Fibroblast of villous mesenchyme (primary cell): Measurements from ENCODE around the gene RAB11FIP5. TPM values are rescaled to one million over a fixed set of nuclear protein-coding genes. Genes with fewer than 3 reads are reported as not detected.
"Not testable (repeated sequence)": the region's sequence is repeated elsewhere in the genome, so short reads cannot be mapped to it uniquely, and the experiment has no call there.

Experiments used
- DNase-seq: peaks from one replicate; pipeline ENCODE4 v3.0.0-alpha.2; 2010; ENCODE audit warnings: low read depth
- H3K4me3 ChIP-seq: 2 replicates; pipeline ENCODE4 v1.5.1; 2011; ENCODE audit warnings: low read depth, mild to moderate bottlenecking, low read length
- total RNA-seq: library from RNA; depleted of rRNA; stranded (reverse); fragments of >200 nt; gene quantifications from 2 replicates; pipeline ENCODE4 v1.2.3, GENCODE V29; 2012
- TF ChIP-seq, protein P1 (sequence below): IDR thresholded peaks from 2 replicates; pipeline ENCODE4 v1.5.1; 2012; ENCODE audit warnings: low read depth, mild to moderate bottlenecking, low read length; ENCODE audit not compliant: insufficient read depth

Gene RAB11FIP5
- total RNA-seq, 1 donor, result 31.5 TPM

DNA sequence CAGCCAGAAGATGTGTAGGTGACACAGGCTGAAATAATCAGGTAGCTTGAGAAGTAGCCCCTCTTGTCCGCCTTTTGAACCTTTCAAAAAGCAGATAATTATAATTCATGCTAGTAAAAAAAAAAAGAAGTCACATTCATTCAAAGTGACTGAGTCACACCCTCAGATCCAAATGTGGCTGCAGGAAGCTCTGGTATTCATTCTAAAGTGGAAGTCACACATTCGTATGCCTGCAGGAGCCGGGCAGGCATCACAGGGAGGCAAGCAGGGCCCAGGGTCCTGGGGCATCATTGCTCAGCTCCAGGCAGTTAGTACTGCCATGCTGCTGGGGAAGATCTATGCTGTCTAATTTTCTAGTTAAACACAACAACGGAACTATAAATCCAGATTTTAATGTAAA is 21.7 kb upstream of the RAB11FIP5 start:
- DNase-seq, result no peak
- H3K4me3 ChIP-seq, result no peak overlapping the region
- TF ChIP-seq, protein P1, sequence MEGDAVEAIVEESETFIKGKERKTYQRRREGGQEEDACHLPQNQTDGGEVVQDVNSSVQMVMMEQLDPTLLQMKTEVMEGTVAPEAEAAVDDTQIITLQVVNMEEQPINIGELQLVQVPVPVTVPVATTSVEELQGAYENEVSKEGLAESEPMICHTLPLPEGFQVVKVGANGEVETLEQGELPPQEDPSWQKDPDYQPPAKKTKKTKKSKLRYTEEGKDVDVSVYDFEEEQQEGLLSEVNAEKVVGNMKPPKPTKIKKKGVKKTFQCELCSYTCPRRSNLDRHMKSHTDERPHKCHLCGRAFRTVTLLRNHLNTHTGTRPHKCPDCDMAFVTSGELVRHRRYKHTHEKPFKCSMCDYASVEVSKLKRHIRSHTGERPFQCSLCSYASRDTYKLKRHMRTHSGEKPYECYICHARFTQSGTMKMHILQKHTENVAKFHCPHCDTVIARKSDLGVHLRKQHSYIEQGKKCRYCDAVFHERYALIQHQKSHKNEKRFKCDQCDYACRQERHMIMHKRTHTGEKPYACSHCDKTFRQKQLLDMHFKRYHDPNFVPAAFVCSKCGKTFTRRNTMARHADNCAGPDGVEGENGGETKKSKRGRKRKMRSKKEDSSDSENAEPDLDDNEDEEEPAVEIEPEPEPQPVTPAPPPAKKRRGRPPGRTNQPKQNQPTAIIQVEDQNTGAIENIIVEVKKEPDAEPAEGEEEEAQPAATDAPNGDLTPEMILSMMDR, result no peak

DNA sequence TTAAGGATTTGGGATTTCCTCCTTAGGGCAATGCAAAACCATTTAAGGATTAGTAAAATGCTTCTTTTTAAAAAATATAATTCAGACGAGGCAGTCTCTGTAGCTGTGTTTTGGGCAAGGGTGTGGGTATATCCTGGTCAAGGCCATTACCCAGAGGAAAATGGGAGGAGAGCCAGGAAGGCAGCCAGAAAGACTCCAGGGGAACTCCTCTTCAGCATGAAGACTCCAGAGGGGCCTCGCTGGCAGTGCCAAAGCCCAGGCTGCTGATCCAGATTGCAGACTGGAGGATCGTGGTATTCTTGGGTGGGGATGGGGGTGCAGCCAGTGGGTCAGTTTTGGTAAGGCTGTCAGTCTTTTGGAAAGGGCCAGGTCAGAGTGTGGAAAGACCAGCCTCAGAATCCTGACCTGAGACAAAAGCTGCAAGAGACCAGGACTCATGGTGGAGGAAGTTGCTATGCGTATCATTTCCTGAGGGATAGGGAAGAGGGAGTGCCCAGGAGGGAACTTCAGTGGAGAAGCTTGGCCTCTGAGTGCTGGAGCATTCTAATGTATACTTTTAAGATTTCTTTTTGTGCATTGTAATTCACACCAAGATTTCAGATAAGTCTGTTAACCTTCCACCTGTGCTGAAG is 20.9 kb upstream of the RAB11FIP5 start:
- TF ChIP-seq, protein P1, result no peak
- H3K4me3 ChIP-seq, result no peak overlapping the region
- DNase-seq, result no peak

DNA sequence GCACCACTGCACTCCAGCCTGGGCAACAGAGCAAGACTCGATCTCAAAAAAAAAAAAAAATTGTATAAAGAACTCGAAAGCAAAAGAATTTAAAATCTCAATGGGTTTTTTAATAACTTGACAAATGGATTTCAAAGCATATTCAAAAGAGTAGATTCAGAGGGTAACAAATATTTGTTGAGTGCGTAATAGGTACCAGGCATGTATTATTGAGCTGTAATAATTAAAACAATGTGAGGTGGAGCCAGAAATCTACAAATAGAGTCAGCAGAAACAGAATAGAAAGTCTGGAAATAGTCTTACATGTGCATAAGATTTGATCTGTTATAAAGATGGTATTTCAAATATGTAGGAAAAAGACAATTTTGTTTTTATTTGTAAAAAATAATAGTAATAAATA is 19.1 kb upstream of the RAB11FIP5 start:
- TF ChIP-seq, protein P1, result no peak
- no peak for DNase-seq
- H3K4me3 ChIP-seq, result no peak overlapping the region

DNA sequence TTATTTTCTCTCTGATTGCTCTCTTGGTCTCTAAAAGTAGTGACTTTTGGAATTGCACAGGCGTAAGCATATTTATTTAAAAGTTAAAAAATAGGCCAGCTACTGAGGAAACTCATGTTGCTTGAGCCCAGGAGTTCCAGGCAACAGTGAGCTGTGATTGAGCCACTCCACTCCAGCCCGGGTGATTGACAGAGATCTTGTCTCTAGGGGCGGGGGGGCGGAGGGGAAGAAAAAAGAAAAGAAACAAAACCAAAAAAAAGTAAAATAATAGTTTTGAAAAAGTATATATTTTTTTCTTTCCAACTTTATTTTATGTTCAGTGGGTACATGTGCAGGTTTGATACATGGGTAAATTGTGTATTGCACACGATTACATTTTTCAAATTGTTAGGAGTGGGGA is 18.0 kb upstream of the RAB11FIP5 start:
- no peak for DNase-seq
- TF ChIP-seq, protein P1, result no peak
- H3K4me3 ChIP-seq, result no peak overlapping the region

DNA sequence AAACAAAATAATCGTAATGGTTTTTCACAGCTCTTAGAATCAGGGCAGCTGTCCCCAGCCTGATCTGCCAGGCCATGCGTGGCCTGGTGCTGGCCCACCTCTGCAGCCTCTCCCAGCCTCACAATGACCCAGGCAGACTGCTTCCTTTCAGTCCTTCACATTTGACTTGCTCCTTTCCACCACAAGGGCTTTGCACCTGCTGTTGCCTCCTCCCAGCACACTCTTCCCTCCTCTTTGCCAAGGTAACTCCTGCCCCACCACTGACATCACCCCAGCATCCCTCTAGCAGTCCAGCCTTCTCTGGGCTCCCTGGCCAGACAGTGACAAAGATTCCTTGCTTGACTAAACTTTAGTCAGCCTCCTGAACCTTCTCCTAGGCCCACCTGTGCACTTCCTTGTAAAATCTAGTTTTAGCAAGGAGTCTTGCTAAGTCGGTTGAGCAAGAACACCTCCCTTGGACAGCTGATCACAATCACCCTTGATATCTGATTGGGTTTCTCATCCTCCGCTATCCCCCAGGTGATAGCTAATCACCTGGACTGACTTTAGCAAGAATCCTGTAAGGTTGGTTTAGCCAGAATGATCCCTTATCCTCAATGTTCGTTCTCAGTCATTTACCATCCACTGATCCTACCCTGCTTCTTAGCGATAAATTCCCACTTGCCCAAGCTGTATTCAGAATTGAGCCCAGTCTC is 16.2 kb upstream of the RAB11FIP5 start:
- no peak for DNase-seq
- TF ChIP-seq, protein P1, result no peak
- H3K4me3 ChIP-seq, result no peak overlapping the region

DNA sequence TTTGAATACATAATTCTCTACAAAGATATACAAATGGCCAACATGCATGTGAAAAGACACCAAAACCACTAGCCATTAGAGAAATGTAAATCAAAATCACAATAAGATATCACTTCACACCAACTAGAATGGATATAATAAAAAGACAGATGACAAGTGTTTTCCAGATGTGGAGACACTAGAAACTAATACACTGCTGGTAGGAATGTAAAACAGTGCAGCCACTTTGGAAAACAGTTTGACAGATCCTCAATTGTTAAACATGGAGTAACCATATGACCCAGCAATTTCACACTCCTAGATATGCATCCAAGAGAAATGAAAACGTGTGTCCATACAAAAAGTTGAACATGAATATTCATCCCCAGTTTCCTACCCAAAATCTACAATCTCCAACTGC is 9.8 kb upstream of the RAB11FIP5 start:
- TF ChIP-seq, protein P1, result no peak
- no peak for DNase-seq
- H3K4me3 ChIP-seq, result no peak overlapping the region

DNA sequence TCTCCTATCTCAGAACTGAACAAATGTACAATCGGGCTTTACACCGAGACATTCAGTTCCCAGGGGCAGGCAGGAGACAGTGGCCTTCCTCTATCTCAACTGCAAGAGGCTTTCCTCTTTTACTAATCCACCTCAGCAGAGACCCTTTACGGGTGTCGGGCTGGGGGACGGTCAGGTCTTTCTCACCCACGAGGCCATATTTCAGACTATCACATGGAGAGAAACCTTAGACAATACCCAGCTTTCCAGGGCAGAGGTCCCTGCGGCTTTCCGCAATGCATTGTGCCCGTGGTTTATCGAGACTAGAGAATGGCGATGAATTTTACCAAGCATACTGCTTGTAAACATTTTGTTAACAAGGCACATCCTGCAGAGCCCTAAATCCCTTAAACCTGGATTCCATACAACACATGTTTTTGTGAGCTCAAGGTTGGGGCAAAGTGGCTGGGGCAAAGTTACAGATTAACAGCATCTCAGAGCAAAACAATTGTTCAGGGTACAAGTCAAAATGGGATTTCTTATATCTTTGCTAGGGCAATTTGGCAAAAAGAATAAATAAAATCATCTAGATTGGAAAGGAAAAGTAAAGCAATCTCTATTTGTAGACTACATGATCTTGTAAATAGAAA is 7.0 kb upstream of the RAB11FIP5 start:
- H3K4me3 ChIP-seq, DNase-seq: not testable (repeated sequence)
